GM12878 (cell line): ENCODE results near the gene PLXNC1.

Source experiments
- BRCA1 ChIP-seq: IDR thresholded peaks from 2 replicates; pipeline ENCODE4 v1.6.1; 2011; ENCODE audit warnings: low read depth, low read length, improper control_type of control experiment
- JUND ChIP-seq: IDR thresholded peaks from 2 replicates; pipeline ENCODE4 v1.6.1; 2012; ENCODE audit warnings: low read depth, mild to moderate bottlenecking, low read length, improper control_type of control experiment, moderate library complexity
- POLR2A ChIP-seq: IDR thresholded peaks from 2 replicates; pipeline ENCODE4 v1.6.1; 2011; ENCODE audit warnings: low read depth, mild to moderate bottlenecking, low read length
- SMC3 ChIP-seq: IDR thresholded peaks from 2 replicates; pipeline ENCODE4 v1.6.1; 2011; ENCODE audit warnings: low read length, improper control_type of control experiment, borderline replicate concordance
- TAF1 ChIP-seq: IDR thresholded peaks from 2 replicates; pipeline ENCODE4 v1.6.1; 2011; ENCODE audit warnings: mild to moderate bottlenecking, low read depth, low read length, borderline replicate concordance
- YY1 ChIP-seq: IDR thresholded peaks from 2 replicates; pipeline ENCODE4 v1.6.1; 2011; ENCODE audit warnings: low read depth, mild to moderate bottlenecking, low read length
- TF ChIP-seq, protein P1 (sequence below), 3 experiments: IDR thresholded peaks in 2 of 3; conservative IDR thresholded peaks in 1 of 3; 2 replicates each; pipeline ENCODE4 v1.5.1; 2011; ENCODE audit warnings: low read depth in 3 of 3, low read length in 3 of 3, mild to moderate bottlenecking in 3 of 3, control low read depth in 2 of 3, moderate library complexity in 2 of 3, inconsistent platforms in 1 of 3, mixed read lengths in 1 of 3; ENCODE audit not compliant: control insufficient read depth in 2 of 3, insufficient read depth in 1 of 3; ENCODE audit errors: extremely low read depth in 1 of 3

GRCh38 chr12:94239332-94239993 is 91.1 kb downstream of the PLXNC1 start:
- TF ChIP-seq YY1, result no peak
- TF ChIP-seq POLR2A, result no peak
- TF ChIP-seq, protein P1, sequence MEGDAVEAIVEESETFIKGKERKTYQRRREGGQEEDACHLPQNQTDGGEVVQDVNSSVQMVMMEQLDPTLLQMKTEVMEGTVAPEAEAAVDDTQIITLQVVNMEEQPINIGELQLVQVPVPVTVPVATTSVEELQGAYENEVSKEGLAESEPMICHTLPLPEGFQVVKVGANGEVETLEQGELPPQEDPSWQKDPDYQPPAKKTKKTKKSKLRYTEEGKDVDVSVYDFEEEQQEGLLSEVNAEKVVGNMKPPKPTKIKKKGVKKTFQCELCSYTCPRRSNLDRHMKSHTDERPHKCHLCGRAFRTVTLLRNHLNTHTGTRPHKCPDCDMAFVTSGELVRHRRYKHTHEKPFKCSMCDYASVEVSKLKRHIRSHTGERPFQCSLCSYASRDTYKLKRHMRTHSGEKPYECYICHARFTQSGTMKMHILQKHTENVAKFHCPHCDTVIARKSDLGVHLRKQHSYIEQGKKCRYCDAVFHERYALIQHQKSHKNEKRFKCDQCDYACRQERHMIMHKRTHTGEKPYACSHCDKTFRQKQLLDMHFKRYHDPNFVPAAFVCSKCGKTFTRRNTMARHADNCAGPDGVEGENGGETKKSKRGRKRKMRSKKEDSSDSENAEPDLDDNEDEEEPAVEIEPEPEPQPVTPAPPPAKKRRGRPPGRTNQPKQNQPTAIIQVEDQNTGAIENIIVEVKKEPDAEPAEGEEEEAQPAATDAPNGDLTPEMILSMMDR (IDR thresholded peaks at IDR 0.05 in 2 of 3, conservative IDR thresholded peaks at IDR 0.05 in 1 of 3; ENCODE audit: control insufficient read depth in 2 of 3, extremely low read depth in 1 of 3, insufficient read depth in 1 of 3, low read depth in 3 of 3, low read length in 3 of 3), result no peak
- TF ChIP-seq SMC3, result no peak
- TF ChIP-seq TAF1, result no peak
- no peak for TF ChIP-seq BRCA1
- TF ChIP-seq JUND, result no peak
